Measurements from ENCODE around the gene SIRT2.

- TF ChIP-seq POLR2A (IDR thresholded peaks at IDR 0.05), result no peak
- TF ChIP-seq, protein P1, sequence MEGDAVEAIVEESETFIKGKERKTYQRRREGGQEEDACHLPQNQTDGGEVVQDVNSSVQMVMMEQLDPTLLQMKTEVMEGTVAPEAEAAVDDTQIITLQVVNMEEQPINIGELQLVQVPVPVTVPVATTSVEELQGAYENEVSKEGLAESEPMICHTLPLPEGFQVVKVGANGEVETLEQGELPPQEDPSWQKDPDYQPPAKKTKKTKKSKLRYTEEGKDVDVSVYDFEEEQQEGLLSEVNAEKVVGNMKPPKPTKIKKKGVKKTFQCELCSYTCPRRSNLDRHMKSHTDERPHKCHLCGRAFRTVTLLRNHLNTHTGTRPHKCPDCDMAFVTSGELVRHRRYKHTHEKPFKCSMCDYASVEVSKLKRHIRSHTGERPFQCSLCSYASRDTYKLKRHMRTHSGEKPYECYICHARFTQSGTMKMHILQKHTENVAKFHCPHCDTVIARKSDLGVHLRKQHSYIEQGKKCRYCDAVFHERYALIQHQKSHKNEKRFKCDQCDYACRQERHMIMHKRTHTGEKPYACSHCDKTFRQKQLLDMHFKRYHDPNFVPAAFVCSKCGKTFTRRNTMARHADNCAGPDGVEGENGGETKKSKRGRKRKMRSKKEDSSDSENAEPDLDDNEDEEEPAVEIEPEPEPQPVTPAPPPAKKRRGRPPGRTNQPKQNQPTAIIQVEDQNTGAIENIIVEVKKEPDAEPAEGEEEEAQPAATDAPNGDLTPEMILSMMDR (IDR thresholded peaks at IDR 0.05 in 4 of 5, conservative IDR thresholded peaks at IDR 0.05 in 1 of 5), result peak in 1 of 5 experiments; percentile 18
Observed at GRCh38 chr19:38848299-38849146, 50.9 kb downstream of the SIRT2 start.
